Left kidney (tissue), 2 donors: Measurements from ENCODE around the gene UCP1. TPM values are rescaled to one million over a fixed set of nuclear protein-coding genes. Genes with fewer than 3 reads are reported as not detected.
"Not testable (repeated sequence)": the region's sequence is repeated elsewhere in the genome, so short reads cannot be mapped to it uniquely, and the experiment has no call there.

Experiments
- DNase-seq: peaks from one replicate; pipeline ENCODE4 v3.0.0-alpha.2; 2013
- polyA plus RNA-seq: library from polyadenylated mRNA; unstranded; fragments of 120-200 nt; gene quantifications from one replicate; pipeline ENCODE4 v1.2.1, GENCODE V29; 2013; ENCODE audit not compliant: insufficient read length

UCP1 gene
- polyA plus RNA-seq, 1 donor = 0.25 TPM

DNA sequence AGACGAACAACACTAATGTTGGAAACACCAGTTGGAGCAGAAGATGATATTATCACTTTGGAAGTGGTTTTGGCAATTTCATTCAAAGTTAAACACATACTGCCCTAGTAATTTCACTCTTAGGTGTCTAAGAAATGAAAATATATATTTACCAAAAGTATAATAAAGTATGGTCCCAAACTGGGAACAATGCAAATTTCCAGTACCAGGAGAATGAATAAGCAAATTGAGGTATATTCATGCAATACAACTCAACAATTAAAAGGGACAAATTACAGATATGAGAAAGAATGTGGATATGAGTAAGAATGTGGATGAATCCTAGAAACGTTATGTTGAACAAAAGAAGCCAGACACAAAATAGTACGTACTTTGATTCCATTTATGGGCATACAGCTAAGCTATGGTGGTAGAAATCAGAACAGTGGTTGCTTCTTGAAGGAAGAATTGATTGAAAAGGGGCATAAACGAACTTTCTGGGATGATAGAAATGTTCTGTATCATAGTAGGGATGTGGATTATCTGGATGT lies 34.7 kb downstream of the UCP1 start:
- DNase-seq = no peak

DNA sequence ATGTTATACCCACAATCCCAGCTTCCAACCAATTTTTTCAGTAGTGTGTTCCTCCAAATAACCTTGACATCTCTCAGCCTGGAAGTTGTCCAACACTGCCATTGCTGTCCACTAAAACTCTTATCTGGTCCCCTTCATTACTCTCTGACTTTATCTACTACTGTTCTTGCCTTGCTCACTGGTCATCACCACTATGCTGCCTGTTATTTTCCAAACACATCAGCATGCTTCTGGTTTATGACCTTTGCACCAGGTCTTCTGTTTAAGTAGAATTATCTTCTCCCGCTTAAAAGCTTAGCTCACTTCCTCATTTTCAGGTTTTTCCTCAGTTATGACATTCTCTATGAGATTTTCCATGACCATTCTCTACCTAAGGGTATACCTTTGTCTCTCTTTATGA lies 39.3 kb downstream of the UCP1 start:
- no peak for DNase-seq

DNA sequence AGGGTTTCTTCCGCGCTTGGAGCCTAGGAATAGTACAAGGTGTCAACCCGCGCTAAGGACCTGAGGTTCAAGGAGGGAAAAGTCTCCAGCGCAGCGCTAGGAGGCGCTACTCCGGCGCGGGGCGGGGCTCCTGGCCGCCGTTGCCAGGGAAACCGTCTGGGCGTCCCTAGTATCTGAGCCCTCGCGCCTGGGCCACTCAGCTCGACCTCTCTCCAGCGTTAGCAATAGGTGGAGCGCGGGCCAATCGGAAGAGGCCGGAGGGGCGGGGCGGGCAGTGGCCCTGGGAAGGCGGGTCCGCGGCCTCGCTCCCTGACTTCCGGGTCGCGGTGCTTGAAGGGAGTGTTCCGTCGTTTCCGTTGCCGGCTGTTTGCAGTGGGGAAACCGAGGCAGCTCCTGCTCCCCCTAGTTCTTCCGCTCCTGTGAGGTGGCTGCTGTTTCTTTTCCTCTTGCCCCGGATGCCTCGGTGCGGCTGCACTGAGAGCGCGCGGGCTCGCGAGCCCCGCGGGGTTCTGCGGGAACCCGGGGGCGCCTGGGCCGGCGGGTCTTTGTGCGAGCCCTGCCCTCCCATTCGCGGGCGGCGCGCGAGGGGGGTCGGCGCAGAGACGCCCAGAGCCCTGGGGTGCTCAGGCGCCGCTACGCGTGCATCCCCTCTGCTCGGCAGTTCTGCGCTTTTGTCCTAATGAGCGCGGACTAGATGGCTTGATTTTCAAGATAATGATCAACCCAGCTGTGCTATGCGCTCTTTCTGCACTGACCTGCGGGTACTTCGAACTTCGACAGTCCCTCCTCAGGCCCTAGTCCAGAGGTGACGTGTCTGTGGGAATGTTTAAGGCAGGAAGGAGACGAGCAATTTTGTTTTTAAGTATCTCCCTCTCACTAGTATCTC lies 44.7 kb downstream of the UCP1 start, which contains the start of gene ELMOD2:
Gene ELMOD2 (plus strand): TSS at position 312 of the 886 bp plus-strand sequence. CDS start 1,261 bp downstream, outside the sequence.
- DNase-seq = peak; percentile 96

DNA sequence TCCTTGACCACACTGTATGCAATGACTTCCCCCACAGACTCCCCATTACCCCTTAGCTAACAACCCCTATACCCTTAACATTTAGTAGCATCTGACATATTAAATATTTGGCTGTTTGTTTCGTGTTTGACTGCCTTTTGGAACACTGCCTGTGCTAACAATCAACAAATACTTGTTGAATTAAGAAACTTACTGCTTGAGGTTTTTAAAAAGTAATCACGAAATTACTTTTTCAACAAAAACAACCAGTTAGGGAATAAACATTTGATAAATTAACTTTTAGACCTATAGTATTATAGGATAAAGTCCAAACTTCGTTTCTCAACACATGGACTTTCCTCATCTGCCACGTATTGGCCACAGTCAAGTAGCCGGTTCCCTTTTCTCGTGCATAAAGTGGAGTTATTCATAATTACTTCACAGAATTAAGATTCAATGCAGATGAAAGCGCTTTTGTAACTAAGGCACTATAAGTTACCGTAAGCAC lies 45.3 kb downstream of the UCP1 start:
- DNase-seq = no peak

DNA sequence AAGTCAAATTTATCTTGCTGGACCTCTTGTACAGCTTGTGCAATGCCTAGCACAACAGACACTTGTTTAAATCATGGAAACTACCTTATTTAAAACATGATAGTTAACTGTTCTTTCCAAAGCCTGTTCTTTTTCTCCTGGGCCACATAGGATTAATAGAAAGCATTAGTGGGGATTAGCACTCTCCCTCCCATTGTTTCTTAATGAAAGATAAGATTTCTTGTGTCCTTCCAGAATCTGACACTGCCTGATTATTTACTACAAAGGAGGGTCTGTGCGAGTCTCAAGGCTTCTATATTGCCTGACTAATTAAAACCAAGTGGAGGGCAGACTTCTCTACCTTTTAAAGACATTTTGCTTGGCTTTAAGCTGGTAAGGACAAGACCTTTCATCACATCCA lies 53.3 kb downstream of the UCP1 start:
- DNase-seq = no peak

DNA sequence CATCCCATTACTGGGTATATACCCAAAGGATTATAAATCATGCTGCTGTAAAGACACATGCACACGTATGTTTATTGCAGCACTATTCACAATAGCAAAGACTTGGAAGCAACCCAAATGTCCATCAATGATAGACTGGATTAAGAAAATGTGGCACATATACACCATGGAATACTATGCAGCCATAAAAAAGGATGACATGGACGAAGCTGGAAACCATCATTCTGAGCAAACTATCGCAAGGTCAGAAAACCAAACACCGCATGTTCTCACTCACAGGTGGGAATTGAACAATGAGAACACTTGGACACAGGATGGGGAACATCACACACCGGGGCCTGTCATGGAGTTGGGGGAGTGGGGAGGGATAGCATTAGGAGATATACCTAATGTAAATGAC lies 55.0 kb downstream of the UCP1 start:
- not testable (repeated sequence) for DNase-seq

Other genes with a start within 250 kb of the UCP1 start
- 140 TPM for gene SCOC, start 195.3 kb downstream of the UCP1 start, polyA plus RNA-seq
- gene CLGN, start 141.3 kb downstream of the UCP1 start, polyA plus RNA-seq = 4.3 TPM
- not detected for gene MGAT4D, start 70.7 kb downstream of the UCP1 start, polyA plus RNA-seq
- 51.0 TPM for gene ELMOD2, start 44.8 kb downstream of the UCP1 start, polyA plus RNA-seq
- gene TBC1D9, start 187.4 kb upstream of the UCP1 start, polyA plus RNA-seq = 62.1 TPM